Right lobe of liver (tissue), 4 donors: ENCODE results near the gene ALG1.

ENCODE experiments used
- POLR2A ChIP-seq: fragments of 450-650 bp; IDR thresholded peaks from one replicate; pipeline ENCODE4 v1.6.1; 2017; ENCODE audit warnings: antibody characterized with exemption, mild to moderate bottlenecking
- TF ChIP-seq, protein P1 (sequence below), 4 donors: fragments of 200-600 bp in 3 of 4; fragments of 450-650 bp in 1 of 4; IDR thresholded peaks; one replicate each; pipeline versions ENCODE4 v1.5.1 to v1.8.0; 2016 to 2022; ENCODE audit warnings: antibody characterized with exemption in 4 of 4, mild to moderate bottlenecking in 2 of 4
- donor health status: DM: no; HTN: no; CAD: no.
- donor health status: DM: no; HTN: no; CAD: no.
- donor health status: DM: no; HTN: yes; CAD: no.

DNA sequence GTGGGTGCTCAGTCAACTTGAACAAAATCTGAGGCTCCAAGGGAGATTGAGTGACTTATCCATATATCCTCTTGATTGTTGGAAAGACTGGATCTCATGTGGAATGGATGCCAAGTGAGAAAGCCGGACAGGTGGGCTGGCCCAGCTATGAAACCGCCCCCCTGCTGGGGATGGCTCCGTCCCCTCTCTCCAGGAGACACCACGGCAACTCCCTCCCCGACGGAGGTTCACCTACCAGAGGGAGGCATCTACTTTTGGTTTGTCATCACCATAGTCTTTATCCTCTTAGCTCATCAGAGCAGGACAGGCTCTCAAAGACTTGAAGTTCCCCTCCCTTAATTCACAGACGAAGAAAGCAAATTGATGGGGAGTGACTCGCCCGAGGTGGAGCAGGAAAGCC lies 1.8 kb upstream of the ALG1 start:
- no peak for TF ChIP-seq POLR2A
- TF ChIP-seq, protein P1, sequence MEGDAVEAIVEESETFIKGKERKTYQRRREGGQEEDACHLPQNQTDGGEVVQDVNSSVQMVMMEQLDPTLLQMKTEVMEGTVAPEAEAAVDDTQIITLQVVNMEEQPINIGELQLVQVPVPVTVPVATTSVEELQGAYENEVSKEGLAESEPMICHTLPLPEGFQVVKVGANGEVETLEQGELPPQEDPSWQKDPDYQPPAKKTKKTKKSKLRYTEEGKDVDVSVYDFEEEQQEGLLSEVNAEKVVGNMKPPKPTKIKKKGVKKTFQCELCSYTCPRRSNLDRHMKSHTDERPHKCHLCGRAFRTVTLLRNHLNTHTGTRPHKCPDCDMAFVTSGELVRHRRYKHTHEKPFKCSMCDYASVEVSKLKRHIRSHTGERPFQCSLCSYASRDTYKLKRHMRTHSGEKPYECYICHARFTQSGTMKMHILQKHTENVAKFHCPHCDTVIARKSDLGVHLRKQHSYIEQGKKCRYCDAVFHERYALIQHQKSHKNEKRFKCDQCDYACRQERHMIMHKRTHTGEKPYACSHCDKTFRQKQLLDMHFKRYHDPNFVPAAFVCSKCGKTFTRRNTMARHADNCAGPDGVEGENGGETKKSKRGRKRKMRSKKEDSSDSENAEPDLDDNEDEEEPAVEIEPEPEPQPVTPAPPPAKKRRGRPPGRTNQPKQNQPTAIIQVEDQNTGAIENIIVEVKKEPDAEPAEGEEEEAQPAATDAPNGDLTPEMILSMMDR (IDR thresholded peaks at IDR 0.05), result no peak
